Lung (tissue), 12 donors: ENCODE measurements around the gene TLX2. TPM values are rescaled to one million over a fixed set of nuclear protein-coding genes. Genes with fewer than 3 reads are reported as not detected.
A peak's percentile ranks its signal among the peaks of the same experiment; 100 is the strongest.

Experiments
- ATAC-seq: fragments of 200-7000 bp; cut with Tn5 transposase; one replicate; pipeline ENCODE4 v1.9.1; 2020; ENCODE audit warnings: moderate number of reproducible peaks; ENCODE audit not compliant: insufficient read depth, low FRiP score
- DNase-seq, 3 donors: peaks; one replicate each; pipeline ENCODE4 v3.0.0-alpha.2; 2013 to 2017
- H3K27ac ChIP-seq, 2 donors: one replicate each; pipeline ENCODE4 v1.5.1; 2013; ENCODE audit warnings: mild to moderate bottlenecking in 2 of 2, moderate library complexity in 2 of 2, control low read depth in 1 of 2, inconsistent platforms in 1 of 2, low read depth in 1 of 2, low read length in 1 of 2
- H3K27me3 ChIP-seq, 3 donors: one replicate each; pipeline ENCODE4 v1.5.1; 2013; ENCODE audit warnings: low read length in 2 of 3; ENCODE audit not compliant: control insufficient read depth in 3 of 3, insufficient read depth in 3 of 3
- H3K36me3 ChIP-seq, 4 donors: one replicate each; pipeline ENCODE4 v1.5.1; 2013; ENCODE audit warnings: low read length in 4 of 4, mild to moderate bottlenecking in 1 of 4, moderate library complexity in 1 of 4; ENCODE audit not compliant: control insufficient read depth in 4 of 4, insufficient read depth in 4 of 4
- H3K4me1 ChIP-seq, 5 donors: one replicate each; pipeline ENCODE4 v1.5.1; 2013; ENCODE audit warnings: low read length in 5 of 5, mild to moderate bottlenecking in 2 of 5, moderate library complexity in 1 of 5; ENCODE audit not compliant: control insufficient read depth in 5 of 5, insufficient read depth in 5 of 5
- H3K4me3 ChIP-seq: one replicate; pipeline ENCODE4 v1.5.1; 2013; ENCODE audit warnings: mild to moderate bottlenecking, control low read depth, moderate library complexity
- H3K9ac ChIP-seq, 2 donors: one replicate each; pipeline ENCODE4 v1.5.1; 2013; ENCODE audit warnings: low read length in 2 of 2, control low read depth in 1 of 2; ENCODE audit not compliant: insufficient read depth in 1 of 2
- H3K9me3 ChIP-seq, 4 donors: one replicate each; pipeline ENCODE4 v1.5.1; 2013; ENCODE audit warnings: low read length in 3 of 4, mild to moderate bottlenecking in 1 of 4, moderate library complexity in 1 of 4; ENCODE audit not compliant: control insufficient read depth in 4 of 4, insufficient read depth in 3 of 4
- WGBS, 2 donors: extraction: QIAGEN DNeasy Blood & Tissue Kit; methylation state at CpG; one replicate each; pipeline ENCODE4 v1.1.7; 2013; 5-methylcytosine and 5-hydroxymethylcytosine counted together
- polyA plus RNA-seq, 2 donors: library from polyadenylated mRNA; stranded (reverse); fragments of 200-250 nt; gene quantifications; one replicate each; pipeline ENCODE4 v1.2.1, GENCODE V29; 2013
- total RNA-seq, 2 donors: library from RNA; depleted of rRNA in 1 of 2; stranded (reverse); fragments of >200 nt in 1 of 2; gene quantifications; one replicate each; pipeline ENCODE4 v1.2.1, GENCODE V29; 2014 to 2021
- TF ChIP-seq, protein P1 (sequence below): IDR thresholded peaks from 2 replicates; pipeline ENCODE4 v1.5.1; 2012; ENCODE audit warnings: mild to moderate bottlenecking; ENCODE audit errors: control extremely low read depth, extremely low read depth
- donor health status: control.
- donor health status: control.
- donor health status: Bipolar disorder and iron deficiency.
- donor health status: healthy.
- donor health status: DM: yes; HTN: yes; CAD: no.

Gene TLX2
- total and polyA plus RNA-seq, 4 donors, result 0.03 TPM; not detected in 3

DNA sequence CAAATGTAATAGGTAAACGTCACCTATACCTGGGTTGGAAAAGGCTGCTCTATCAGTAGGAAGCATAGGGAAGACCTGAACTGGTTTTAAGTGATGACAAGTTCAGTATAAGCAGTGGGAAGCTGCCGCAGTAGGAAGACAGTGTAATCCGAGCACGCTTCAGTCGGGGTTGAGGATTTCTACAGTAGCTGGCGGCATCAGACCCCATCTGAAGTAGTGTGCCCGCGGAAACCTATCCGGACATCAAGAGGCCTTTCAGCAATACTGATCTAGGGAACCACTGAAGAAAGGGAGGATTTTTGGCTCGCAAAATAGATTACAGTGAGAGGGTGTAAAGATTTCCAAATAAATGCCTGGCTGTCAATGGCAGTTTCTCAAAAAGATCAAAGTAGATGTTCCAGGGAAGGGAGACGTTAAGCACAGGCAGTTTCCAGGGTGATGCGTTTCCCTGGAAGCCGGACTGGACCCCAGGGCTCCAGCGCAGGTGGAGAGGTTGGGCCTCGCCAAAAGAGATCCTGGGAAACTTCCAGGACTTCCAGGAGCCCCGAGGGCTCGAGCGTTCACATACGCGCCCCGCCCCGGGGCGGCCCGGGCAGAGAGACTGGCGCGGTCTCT, 34.1 kb downstream of the TLX2 start:
- Histone ChIP-seq H3K27me3 (no peaks in the 10 kb centered on the region), H3K36me3 (no peaks in the 10 kb centered on the region), H3K27ac (peak overlapping the region; percentile 30 to 37), H3K4me3 (peak overlapping the region; percentile 63), H3K9me3 (no peaks in the 10 kb centered on the region), H3K4me1 (peaks cover 0 to 26% (median 2%) of the 10 kb centered on the region in 5 donors), H3K9ac (no peak overlapping the region)
- TF ChIP-seq, protein P1, sequence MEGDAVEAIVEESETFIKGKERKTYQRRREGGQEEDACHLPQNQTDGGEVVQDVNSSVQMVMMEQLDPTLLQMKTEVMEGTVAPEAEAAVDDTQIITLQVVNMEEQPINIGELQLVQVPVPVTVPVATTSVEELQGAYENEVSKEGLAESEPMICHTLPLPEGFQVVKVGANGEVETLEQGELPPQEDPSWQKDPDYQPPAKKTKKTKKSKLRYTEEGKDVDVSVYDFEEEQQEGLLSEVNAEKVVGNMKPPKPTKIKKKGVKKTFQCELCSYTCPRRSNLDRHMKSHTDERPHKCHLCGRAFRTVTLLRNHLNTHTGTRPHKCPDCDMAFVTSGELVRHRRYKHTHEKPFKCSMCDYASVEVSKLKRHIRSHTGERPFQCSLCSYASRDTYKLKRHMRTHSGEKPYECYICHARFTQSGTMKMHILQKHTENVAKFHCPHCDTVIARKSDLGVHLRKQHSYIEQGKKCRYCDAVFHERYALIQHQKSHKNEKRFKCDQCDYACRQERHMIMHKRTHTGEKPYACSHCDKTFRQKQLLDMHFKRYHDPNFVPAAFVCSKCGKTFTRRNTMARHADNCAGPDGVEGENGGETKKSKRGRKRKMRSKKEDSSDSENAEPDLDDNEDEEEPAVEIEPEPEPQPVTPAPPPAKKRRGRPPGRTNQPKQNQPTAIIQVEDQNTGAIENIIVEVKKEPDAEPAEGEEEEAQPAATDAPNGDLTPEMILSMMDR, result no peak
- ATAC-seq (no peak), DNase-seq (peak in 1 of 3 donors; percentile 41)
- WGBS, 2 donors, result 19 to 35% methylated on average over 19 to 26 of the region's 26 CpGs

- peak; percentile 86 for ATAC-seq
- H3K27me3 ChIP-seq, result no peaks in the 10 kb centered on the region
- peak overlapping the region; percentile 63 for H3K4me3 ChIP-seq
- H3K27ac ChIP-seq, result peak overlapping the region; percentile 6 to 47
- H3K9me3 ChIP-seq, result no peaks in the 10 kb centered on the region
- no peak overlapping the region for H3K9ac ChIP-seq
- WGBS, 2 donors, result 2 to 5% methylated on average over 82 to 85 of the region's 85 CpGs
- H3K4me1 ChIP-seq, result peaks cover 0 to 29% (median 2%) of the 10 kb centered on the region in 5 donors
- no peaks in the 10 kb centered on the region for H3K36me3 ChIP-seq
- peak; percentile 60 to 78 (median 63) for DNase-seq
- TF ChIP-seq, protein P1, result no peak
These were observed 34.9 kb downstream of the TLX2 start for GRCh38 chr2:74548900-74549826.

DNA sequence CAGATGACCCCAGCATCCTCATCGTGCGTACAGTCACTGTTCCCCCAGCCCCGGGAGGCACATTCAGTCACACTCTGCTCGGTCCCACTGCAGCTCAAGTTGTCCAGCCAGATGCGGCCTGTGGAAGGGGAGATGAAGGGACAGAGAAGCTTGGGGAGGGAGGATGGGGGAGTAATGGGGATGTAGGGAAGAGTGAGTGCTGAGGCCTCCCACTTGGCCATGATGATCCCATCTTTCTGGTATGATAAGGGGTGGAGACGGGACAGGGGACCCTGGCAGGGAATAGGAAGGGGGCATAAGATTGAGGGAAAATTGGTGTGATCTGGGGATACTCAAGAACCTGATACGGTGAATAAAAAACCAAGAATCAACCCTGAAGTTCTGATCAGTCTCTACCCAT, 36.0 kb downstream of the TLX2 start:
- 92 to 95% methylated on average over 7 of the region's 7 CpGs for WGBS, 2 donors
- peaks cover 0 to 34% (median 2%) of the 10 kb centered on the region in 5 donors for H3K4me1 ChIP-seq
- no peak overlapping the region for H3K4me3 ChIP-seq
- H3K36me3 ChIP-seq, result no peaks in the 10 kb centered on the region
- no peak for DNase-seq
- no peak for ATAC-seq
- no peaks in the 10 kb centered on the region for H3K27me3 ChIP-seq
- no peak overlapping the region for H3K27ac ChIP-seq
- no peak overlapping the region for H3K9ac ChIP-seq
- no peaks in the 10 kb centered on the region for H3K9me3 ChIP-seq
- TF ChIP-seq, protein P1, result no peak
